Measurements from ENCODE around the gene CHAMP1.
A peak's percentile ranks its signal among the peaks of the same experiment; 100 is the strongest.

The CHAMP1 gene

GRCh38 chr13:114314074-114314912 lies at the start of gene CHAMP1:
CHAMP1 (plus strand) TSS chr13:114314503; CDS start chr13:114323843, 9,340 bp downstream.
- peak within 1 kb of the TSS; percentile 50 for H3K4me3 ChIP-seq (ENCODE audit: low read depth, low read length)
- DNase-seq (ENCODE audit: low read depth, low spot score), result peak; percentile 97
- in situ Hi-C loops (cut with HindIII; ENCODE audit: low sequenced_read_pairs), result no loop called here
- TF ChIP-seq CTCF (IDR thresholded peaks at IDR 0.05; ENCODE audit: low read depth, low read length), result no peak

GRCh38 chr13:114264886-114265611 lies 49.3 kb upstream of the CHAMP1 start:
- no peak for TF ChIP-seq CTCF (IDR thresholded peaks at IDR 0.05; ENCODE audit: low read depth, low read length)
- DNase-seq (ENCODE audit: low read depth, low spot score), result peak; percentile 78
- in situ Hi-C loops (cut with HindIII; ENCODE audit: low sequenced_read_pairs), result no loop called here
- no peak overlapping the region for H3K4me3 ChIP-seq (ENCODE audit: low read depth, low read length)

DNA sequence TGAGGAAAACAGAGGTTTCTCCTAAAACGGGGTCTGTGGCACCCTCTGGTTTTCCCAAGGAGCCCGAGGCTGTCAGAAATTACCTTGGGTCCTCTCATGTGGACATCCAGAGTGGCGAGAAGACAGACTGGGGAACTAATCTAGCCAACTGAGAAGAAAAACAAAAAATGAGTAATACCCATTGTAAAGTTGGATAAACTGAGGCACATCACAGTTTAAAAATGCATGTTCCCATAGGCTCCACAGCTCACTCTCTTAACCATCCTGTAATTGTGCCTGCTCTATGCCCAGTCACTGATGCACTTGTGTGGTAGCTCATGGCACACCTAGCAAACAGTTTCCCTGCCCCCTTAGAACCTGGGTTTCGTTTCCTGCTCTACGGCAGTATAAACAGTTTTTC lies 48.1 kb upstream of the CHAMP1 start:
- in situ Hi-C loops (cut with HindIII; ENCODE audit: low sequenced_read_pairs), result no loop called here
- H3K4me3 ChIP-seq (ENCODE audit: low read depth, low read length), result no peak overlapping the region
- DNase-seq (ENCODE audit: low read depth, low spot score), result no peak

DNA sequence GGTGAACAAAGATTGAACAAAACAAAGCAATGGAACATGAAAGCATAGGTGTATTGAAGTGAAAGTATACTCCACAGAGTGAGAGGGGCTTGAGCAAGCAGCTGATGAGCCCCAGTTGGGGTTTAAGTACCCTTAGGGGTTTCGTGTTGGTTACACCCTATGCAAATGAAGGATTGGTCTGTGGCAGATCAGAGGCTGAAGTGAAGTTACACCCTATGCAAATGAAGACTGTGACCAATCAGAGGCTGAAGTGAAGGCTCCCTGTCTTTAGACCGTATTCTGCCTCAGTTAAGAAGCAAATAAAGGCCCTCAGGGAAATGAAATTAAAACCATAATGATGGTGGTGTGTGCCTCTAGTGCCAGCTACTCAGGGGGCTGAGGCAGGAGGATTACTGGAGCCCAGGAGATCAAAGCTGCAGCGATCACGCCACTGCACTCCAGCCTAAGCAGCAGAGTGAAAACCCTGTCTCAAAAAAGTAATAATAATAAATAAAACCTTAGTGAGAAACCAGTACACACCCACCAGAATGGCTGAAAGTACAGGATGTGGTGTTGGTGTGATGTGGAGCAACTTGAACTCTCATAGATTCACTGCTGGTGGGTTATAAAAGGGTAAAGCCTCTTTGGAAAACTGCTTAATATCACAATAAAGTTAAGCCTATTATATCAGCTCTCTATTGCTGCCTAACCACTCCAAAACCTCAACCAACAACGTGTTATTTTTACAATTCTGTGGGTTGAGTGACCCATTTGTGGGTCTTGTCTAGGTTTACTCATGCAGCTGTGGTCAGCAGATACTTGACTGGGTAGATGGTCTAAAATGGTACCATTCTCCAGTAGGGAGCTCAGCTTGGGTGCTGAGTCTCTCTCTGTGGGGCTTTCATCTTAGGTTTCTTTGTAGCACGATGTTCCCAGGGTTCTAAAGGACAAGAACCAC lies 45.7 kb upstream of the CHAMP1 start:
- in situ Hi-C loops (cut with HindIII; ENCODE audit: low sequenced_read_pairs), result no loop called here
- no peak overlapping the region for H3K4me3 ChIP-seq (ENCODE audit: low read depth, low read length)
- TF ChIP-seq CTCF (IDR thresholded peaks at IDR 0.05; ENCODE audit: low read depth, low read length), result no peak
- peak; percentile 52 for DNase-seq (ENCODE audit: low read depth, low spot score)

More for the DNA sequence above, 48.1 kb upstream of the CHAMP1 start:
- TF ChIP-seq CTCF (IDR thresholded peaks at IDR 0.05; ENCODE audit: low read depth, low read length), result no peak

- no peak for TF ChIP-seq CTCF (IDR thresholded peaks at IDR 0.05; ENCODE audit: low read depth, low read length)
- H3K4me3 ChIP-seq (ENCODE audit: low read depth, low read length), result no peak overlapping the region
- in situ Hi-C loops (cut with HindIII; ENCODE audit: low sequenced_read_pairs), result no loop called here
- DNase-seq (ENCODE audit: low read depth, low spot score), result no peak
Measured at GRCh38 chr13:114269281-114269770, 45.0 kb upstream of the CHAMP1 start.

GRCh38 chr13:114272977-114273376 lies 41.3 kb upstream of the CHAMP1 start:
- no peak overlapping the region for H3K4me3 ChIP-seq (ENCODE audit: low read depth, low read length)

More at GRCh38 chr13:114272977-114273376, 41.3 kb upstream of the CHAMP1 start:
- in situ Hi-C loops (cut with HindIII; ENCODE audit: low sequenced_read_pairs), result no loop called here
- no peak for TF ChIP-seq CTCF (IDR thresholded peaks at IDR 0.05; ENCODE audit: low read depth, low read length)
- no peak for DNase-seq (ENCODE audit: low read depth, low spot score)
